Measurements from ENCODE around the gene SHROOM1.

GRCh38 chr5:132790201-132790865 is 40.1 kb downstream of the SHROOM1 start:
- TF ChIP-seq CTCF (conservative IDR thresholded peaks at IDR 0.05; ENCODE audit: low read length) = no peak
- no peak for TF ChIP-seq EZH2phosphoT487 (IDR thresholded peaks at IDR 0.05; ENCODE audit: borderline replicate concordance, low read depth, low read length)
